PC-9 (cell line): ENCODE data around the gene STARD13. TPM values are rescaled to one million over a fixed set of nuclear protein-coding genes. Genes with fewer than 3 reads are reported as not detected.

Experiments
- BruUV-seq: library from RNA; stranded (reverse); fragments of 400-500 nt; replicated peaks from 2 replicates; lab custom pipeline; 2021; lab: Mats Ljungman, UMichigan
- CTCF ChIA-PET: fragments of 300-600 bp; sonication (Branson Sonifier 250); formaldehyde crosslinking; loops from one replicate; lab custom pipeline; 2022; ENCODE audit warnings: antibody characterized with exemption; lab: Charles Lee
- POLR2A ChIA-PET: fragments of 300-600 bp; sonication (Branson Sonifier 250); formaldehyde crosslinking; loops from one replicate; lab custom pipeline; 2022; ENCODE audit warnings: antibody characterized with exemption; ENCODE audit not compliant: unreplicated experiment; lab: Charles Lee
- DNase-seq, 2 experiments: peaks; one replicate each; pipeline versions ENCODE4 v3.0.0 to v3.0.0-alpha.2; 2015 to 2022; ENCODE audit warnings: mixed read lengths in 1 of 2
- H2AFZ ChIP-seq: fragments of 200-600 bp; sonication (generic); 2 replicates; pipeline ENCODE4 v1.8.1; 2017; ENCODE audit warnings: antibody characterized with exemption
- H3F3A ChIP-seq: fragments of 200-600 bp; sonication (generic); 2 replicates; pipeline ENCODE4 v1.8.1; 2017; ENCODE audit warnings: antibody characterized with exemption, mild to moderate bottlenecking, low read depth; ENCODE audit not compliant: insufficient read depth
- H3K27ac ChIP-seq: fragments of 200-600 bp; sonication (generic); 2 replicates; pipeline ENCODE4 v1.6.1; 2016; ENCODE audit warnings: mixed run types
- H3K27me3 ChIP-seq: fragments of 200-600 bp; sonication (generic); 2 replicates; pipeline ENCODE4 v1.6.1; 2016; ENCODE audit warnings: low read depth, mixed run types; ENCODE audit not compliant: insufficient read depth
- H3K36me3 ChIP-seq: fragments of 200-600 bp; sonication (generic); 2 replicates; pipeline ENCODE4 v1.6.1; 2016; ENCODE audit warnings: low read depth, mixed run types
- H3K4me1 ChIP-seq: fragments of 200-600 bp; sonication (generic); replicated peaks from 2 replicates; pipeline ENCODE4 v1.6.1; 2016; ENCODE audit warnings: mixed run types; ENCODE audit not compliant: insufficient read depth
- H3K4me2 ChIP-seq: fragments of 200-600 bp; sonication (generic); 2 replicates; pipeline ENCODE4 v1.6.1; 2017; ENCODE audit warnings: mixed run types
- H3K4me3 ChIP-seq: fragments of 200-600 bp; sonication (generic); 2 replicates; pipeline ENCODE4 v1.6.1; 2016; ENCODE audit warnings: mixed run types
- H3K79me2 ChIP-seq: fragments of 200-600 bp; sonication (generic); 2 replicates; pipeline ENCODE4 v1.6.1; 2017; ENCODE audit warnings: low read depth, mixed run types
- H3K9me2 ChIP-seq: fragments of 200-600 bp; sonication (generic); 2 replicates; pipeline ENCODE4 v1.8.1; 2017; ENCODE audit warnings: mild to moderate bottlenecking; ENCODE audit not compliant: insufficient read depth
- H3K9me3 ChIP-seq: fragments of 200-600 bp; sonication (generic); 2 replicates; pipeline ENCODE4 v1.8.1; 2016; ENCODE audit warnings: low read depth; ENCODE audit not compliant: insufficient read depth
- H4K20me1 ChIP-seq: fragments of 200-600 bp; sonication (generic); 2 replicates; pipeline ENCODE4 v1.8.1; 2017; ENCODE audit not compliant: insufficient read depth
- EZH2 ChIP-seq: fragments of 200-600 bp; sonication (generic); IDR thresholded peaks from 2 replicates; pipeline ENCODE4 v1.8.0; 2017; ENCODE audit warnings: antibody characterized with exemption, low read depth
- intact Hi-C: fragments of 100-400 bp; cut with micrococcal nuclease; formaldehyde crosslinking; loops from one replicate; pipeline ENCODE4 v1.10.0; 2022; ENCODE audit not compliant: unreplicated experiment
- total RNA-seq: library from RNA; stranded (reverse); gene quantifications from 2 replicates; pipeline ENCODE4 v1.2.3, GENCODE V29; 2021
- TF ChIP-seq, protein P1 (sequence below): fragments of 200-600 bp; sonication (generic); conservative IDR thresholded peaks from 2 replicates; pipeline ENCODE4 v1.6.1; 2017; ENCODE audit warnings: mixed run types, antibody characterized with exemption, mild to moderate bottlenecking, moderate library complexity

STARD13 gene
- total RNA-seq, 1 experiment from 2014 or later = 19.6 TPM

DNA sequence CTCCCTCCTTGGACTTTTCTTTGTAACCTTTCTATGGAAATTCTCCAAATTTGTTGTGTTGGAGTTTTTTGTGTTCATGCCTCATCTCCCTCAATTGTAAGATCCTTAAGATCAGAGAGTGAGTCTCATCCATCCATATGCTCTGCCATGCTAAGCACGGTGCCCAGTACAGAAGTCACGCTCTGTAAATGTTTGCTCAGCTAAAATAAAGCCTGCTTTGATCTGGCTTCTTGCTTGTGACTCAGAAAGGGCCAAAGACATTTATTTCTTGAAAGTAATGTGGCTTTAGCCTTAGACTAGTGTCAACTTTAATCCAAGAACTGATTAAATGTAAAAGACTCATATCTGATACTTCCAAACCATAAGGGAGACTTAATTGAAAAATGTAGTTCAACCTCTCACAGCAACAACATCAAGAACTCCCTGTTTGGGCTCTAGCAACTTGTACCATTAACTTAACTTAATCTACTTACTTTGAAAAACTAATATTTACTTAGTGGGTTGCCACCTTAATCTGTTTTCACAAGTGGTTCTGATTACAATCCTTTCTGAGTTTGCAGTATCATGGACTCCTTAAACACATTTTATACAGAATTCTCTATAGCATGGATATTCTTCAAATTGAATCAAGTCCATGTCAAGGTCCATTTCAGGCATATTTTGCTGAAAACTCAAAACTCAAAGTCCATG is 169.1 kb downstream of the STARD13 start:
- Histone ChIP-seq H2AFZ (no peak overlapping the region), H3F3A (peaks cover 33% of the 10 kb centered on the region), H3K79me2 (no peaks in the 10 kb centered on the region), H4K20me1 (no peaks in the 10 kb centered on the region), H3K27ac (no peak overlapping the region), H3K4me2 (no peak overlapping the region), H3K4me1 (peaks cover 43% of the 10 kb centered on the region), H3K27me3 (no peaks in the 10 kb centered on the region), H3K9me3 (no peaks in the 10 kb centered on the region), H3K9me2 (no peaks in the 10 kb centered on the region), H3K36me3 (peaks cover 29% of the 10 kb centered on the region; the same call in 1 of the 2 replicates), H3K4me3 (no peak overlapping the region)
- no peak for TF ChIP-seq EZH2
- TF ChIP-seq, protein P1, sequence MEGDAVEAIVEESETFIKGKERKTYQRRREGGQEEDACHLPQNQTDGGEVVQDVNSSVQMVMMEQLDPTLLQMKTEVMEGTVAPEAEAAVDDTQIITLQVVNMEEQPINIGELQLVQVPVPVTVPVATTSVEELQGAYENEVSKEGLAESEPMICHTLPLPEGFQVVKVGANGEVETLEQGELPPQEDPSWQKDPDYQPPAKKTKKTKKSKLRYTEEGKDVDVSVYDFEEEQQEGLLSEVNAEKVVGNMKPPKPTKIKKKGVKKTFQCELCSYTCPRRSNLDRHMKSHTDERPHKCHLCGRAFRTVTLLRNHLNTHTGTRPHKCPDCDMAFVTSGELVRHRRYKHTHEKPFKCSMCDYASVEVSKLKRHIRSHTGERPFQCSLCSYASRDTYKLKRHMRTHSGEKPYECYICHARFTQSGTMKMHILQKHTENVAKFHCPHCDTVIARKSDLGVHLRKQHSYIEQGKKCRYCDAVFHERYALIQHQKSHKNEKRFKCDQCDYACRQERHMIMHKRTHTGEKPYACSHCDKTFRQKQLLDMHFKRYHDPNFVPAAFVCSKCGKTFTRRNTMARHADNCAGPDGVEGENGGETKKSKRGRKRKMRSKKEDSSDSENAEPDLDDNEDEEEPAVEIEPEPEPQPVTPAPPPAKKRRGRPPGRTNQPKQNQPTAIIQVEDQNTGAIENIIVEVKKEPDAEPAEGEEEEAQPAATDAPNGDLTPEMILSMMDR = no peak
- no peak for DNase-seq
- intact Hi-C loops = loop anchor here (5.0 kb wide), 1 partner anchor 529 kb away; the partner anchor contains the start of gene PDS5B
- ChIA-PET CTCF (no interaction called here), POLR2A (no interaction called here)
- no TSS peak for BruUV-seq

DNA sequence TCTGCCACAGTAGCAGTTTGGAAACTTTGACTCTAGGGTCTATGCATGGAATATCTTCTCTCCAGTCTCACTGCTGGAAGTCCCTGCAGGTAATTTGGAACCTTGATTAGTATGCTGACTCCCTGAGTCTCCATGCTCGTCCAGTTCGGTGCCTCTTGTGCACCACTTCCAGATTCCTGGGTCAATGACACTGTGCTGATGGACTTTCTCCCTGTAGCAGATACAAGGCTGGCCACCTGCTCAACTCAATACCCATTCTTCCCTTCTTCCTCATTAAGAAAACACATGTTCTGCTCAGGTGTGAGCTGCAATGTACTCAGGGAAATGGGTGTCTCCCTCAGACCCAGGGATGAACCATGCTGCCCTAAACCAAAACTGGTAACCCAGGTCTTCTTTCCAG is 170.3 kb downstream of the STARD13 start:
- Histone ChIP-seq H3F3A (peaks cover 22% of the 10 kb centered on the region), H4K20me1 (no peaks in the 10 kb centered on the region), H3K4me1 (peaks cover 31% of the 10 kb centered on the region), H3K4me2 (no peak overlapping the region), H3K79me2 (no peaks in the 10 kb centered on the region), H2AFZ (no peak overlapping the region), H3K9me3 (no peaks in the 10 kb centered on the region), H3K4me3 (no peak overlapping the region), H3K36me3 (peaks cover 31% of the 10 kb centered on the region; the same call in 1 of the 2 replicates), H3K9me2 (no peaks in the 10 kb centered on the region), H3K27me3 (no peaks in the 10 kb centered on the region), H3K27ac (no peak overlapping the region)
- ChIA-PET CTCF (no interaction called here), POLR2A (no interaction called here)
- TF ChIP-seq, protein P1 = no peak
- TF ChIP-seq EZH2 = no peak
- DNase-seq = no peak
- no TSS peak for BruUV-seq
- intact Hi-C loops = loop anchor here (5.0 kb wide), 1 partner anchor 528 kb away; the partner anchor contains the start of gene PDS5B

DNA sequence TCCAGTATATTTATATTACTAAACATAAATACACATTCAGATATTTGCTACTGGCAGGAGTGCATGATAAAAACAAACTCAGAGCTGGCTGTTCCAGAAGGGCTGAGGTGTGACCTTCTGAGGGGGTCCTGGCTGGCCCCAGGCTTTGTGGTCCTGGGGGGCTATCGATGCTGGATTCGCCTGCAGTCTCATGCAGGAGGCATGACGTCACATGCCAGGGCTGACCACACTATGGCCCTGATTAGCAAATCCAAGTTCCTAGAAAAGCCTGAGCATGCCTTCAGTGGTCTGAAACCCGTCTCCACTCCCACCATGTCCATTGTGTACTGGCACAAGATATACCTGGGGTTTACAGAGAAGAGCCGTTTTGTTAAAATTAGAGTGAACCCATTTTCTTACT is 171.4 kb downstream of the STARD13 start:
- Histone ChIP-seq H3K27me3 (no peaks in the 10 kb centered on the region), H3K36me3 (peaks cover 34% of the 10 kb centered on the region; the same call in 1 of the 2 replicates), H3F3A (peaks cover 12% of the 10 kb centered on the region), H3K4me1 (peaks cover 21% of the 10 kb centered on the region), H3K4me3 (no peak overlapping the region), H3K4me2 (no peak overlapping the region), H2AFZ (no peak overlapping the region), H3K27ac (no peak overlapping the region), H3K9me2 (no peaks in the 10 kb centered on the region), H3K79me2 (no peaks in the 10 kb centered on the region), H4K20me1 (no peaks in the 10 kb centered on the region), H3K9me3 (no peaks in the 10 kb centered on the region)
- TF ChIP-seq, protein P1 = no peak
- no peak for TF ChIP-seq EZH2
- intact Hi-C loops = no loop called here
- CTCF ChIA-PET = interaction anchor here (0.6 kb wide), 1 partner anchor 591 kb away, joined by 5 read pairs; no protein-coding TSS in a partner anchor
- BruUV-seq = no TSS peak
- POLR2A ChIA-PET = no interaction called here
- no peak for DNase-seq
